Chondrocyte (in vitro differentiated cells): Measurements from ENCODE around the gene ABLIM2. TPM values are rescaled to one million over a fixed set of nuclear protein-coding genes. Genes with fewer than 3 reads are reported as not detected.

Source experiments
- DNase-seq: peaks from one replicate; pipeline ENCODE4 v3.0.0; 2021; ENCODE audit warnings: mixed read lengths, low spot score
- H3K27ac Mint-ChIP-seq: one replicate; pipeline ENCODE4 v1.8.0; 2021; ENCODE audit warnings: mild to moderate bottlenecking, moderate library complexity, mixed read lengths; ENCODE audit not compliant: unreplicated experiment
- H3K27me3 Mint-ChIP-seq: 2 replicates; pipeline ENCODE4 v1.8.0; 2021; ENCODE audit warnings: low read depth, mixed read lengths
- H3K36me3 Mint-ChIP-seq: 2 replicates; pipeline ENCODE4 v1.8.0; 2021; ENCODE audit warnings: low read depth, mixed read lengths
- H3K4me1 Mint-ChIP-seq: 2 replicates; pipeline ENCODE4 v1.8.0; 2021; ENCODE audit warnings: low read depth, mild to moderate bottlenecking, mixed read lengths
- H3K4me3 Mint-ChIP-seq: one replicate; pipeline ENCODE4 v1.8.0; 2021; ENCODE audit warnings: mild to moderate bottlenecking, moderate library complexity, mixed read lengths; ENCODE audit not compliant: unreplicated experiment
- H3K9me3 Mint-ChIP-seq: 2 replicates; pipeline ENCODE4 v1.8.0; 2021; ENCODE audit warnings: low read depth, mixed read lengths
- CTCF ChIP-seq: fragments of 200-600 bp; sonication (generic); IDR thresholded peaks from 2 replicates; pipeline ENCODE4 v1.5.0; 2021; ENCODE audit warnings: antibody characterized with exemption, mild to moderate bottlenecking, moderate library complexity
- total RNA-seq: library from RNA; stranded (reverse); gene quantifications from 3 replicates; pipeline ENCODE4 v1.2.1, GENCODE V29; 2021

ABLIM2 gene
- total RNA-seq, 1 donor from 2014 or later: 0.47 TPM

- Mint-ChIP-seq H3K9me3 (no peaks in the 10 kb centered on the region), H3K27ac (no peak overlapping the region), H3K36me3 (peaks cover 1% of the 10 kb centered on the region), H3K4me3 (no peak overlapping the region), H3K4me1 (no peaks in the 10 kb centered on the region), H3K27me3 (peaks cover 57% of the 10 kb centered on the region)
- peak; percentile 71 for DNase-seq
- TF ChIP-seq CTCF: no peak
Observed at GRCh38 chr4:8113611-8114377, 44.8 kb downstream of the ABLIM2 start.

GRCh38 chr4:8112672-8113071 is 45.9 kb downstream of the ABLIM2 start:
- Mint-ChIP-seq H3K36me3 (peaks cover 1% of the 10 kb centered on the region), H3K4me1 (no peaks in the 10 kb centered on the region), H3K9me3 (no peaks in the 10 kb centered on the region), H3K27ac (no peak overlapping the region), H3K27me3 (peaks cover 55% of the 10 kb centered on the region), H3K4me3 (no peak overlapping the region)
- no peak for DNase-seq
- TF ChIP-seq CTCF: no peak

DNA sequence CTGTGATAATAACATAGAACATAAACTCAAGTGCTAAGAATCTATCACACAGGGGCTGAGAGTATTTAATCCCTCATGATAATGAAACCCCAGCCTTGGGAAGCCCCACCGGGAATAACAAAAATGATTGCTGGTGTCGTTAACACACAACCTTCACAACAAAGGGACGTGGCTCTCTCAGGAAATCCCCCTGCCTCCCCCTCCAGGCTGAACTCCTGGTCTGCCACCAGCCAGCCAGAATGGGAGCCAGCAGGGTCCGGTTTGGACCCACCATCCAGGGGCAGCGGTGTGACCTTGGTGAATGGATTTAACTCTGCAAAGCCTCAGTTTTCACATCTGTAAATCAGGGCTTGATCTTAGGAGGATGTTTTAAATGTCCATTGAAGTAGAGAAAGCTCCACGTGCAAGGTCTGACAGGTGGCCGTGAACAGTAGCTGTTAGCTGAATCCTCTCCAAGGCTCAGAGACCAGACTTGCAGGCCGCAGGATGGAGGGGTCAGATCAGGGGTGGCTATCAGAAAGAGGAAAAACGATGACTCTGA is 46.5 kb downstream of the ABLIM2 start:
- no peak for DNase-seq
- H3K27me3 Mint-ChIP-seq: peaks cover 55% of the 10 kb centered on the region
- no peak for TF ChIP-seq CTCF
- H3K36me3 Mint-ChIP-seq: peaks cover 1% of the 10 kb centered on the region
- no peak overlapping the region for H3K27ac Mint-ChIP-seq
- no peak overlapping the region for H3K4me3 Mint-ChIP-seq
- H3K9me3 Mint-ChIP-seq: no peaks in the 10 kb centered on the region
- no peaks in the 10 kb centered on the region for H3K4me1 Mint-ChIP-seq

- peak; percentile 47 for TF ChIP-seq CTCF
- Mint-ChIP-seq H3K9me3 (no peaks in the 10 kb centered on the region), H3K4me1 (no peaks in the 10 kb centered on the region), H3K4me3 (no peak overlapping the region), H3K27me3 (peaks cover 58% of the 10 kb centered on the region), H3K27ac (no peak overlapping the region), H3K36me3 (peaks cover 1% of the 10 kb centered on the region)
- no peak for DNase-seq
Observed at GRCh38 chr4:8110071-8110986, 48.3 kb downstream of the ABLIM2 start.

- Mint-ChIP-seq H3K27ac (no peak overlapping the region), H3K36me3 (peaks cover 1% of the 10 kb centered on the region), H3K9me3 (no peaks in the 10 kb centered on the region), H3K4me1 (no peaks in the 10 kb centered on the region), H3K4me3 (no peak overlapping the region), H3K27me3 (peaks cover 62% of the 10 kb centered on the region)
- DNase-seq: no peak
- no peak for TF ChIP-seq CTCF
Observed at GRCh38 chr4:8109406-8110065, 49.1 kb downstream of the ABLIM2 start.
